A549 (cell line): Measurements from ENCODE around the gene DNAH8. TPM values are rescaled to one million over a fixed set of nuclear protein-coding genes. Genes with fewer than 3 reads are reported as not detected.

Source experiments
- ATAC-seq, 2 experiments: fragments of 200-7000 bp in 1 of 2; fragments of >200 bp in 1 of 2; cut with Nextera tagmentation in 1 of 2; cut with Tn5 transposase in 1 of 2; 3 replicates each; pipeline versions ENCODE4 v1.8.0 to v1.9.1; 2018 to 2020; ENCODE audit warnings: mild to moderate bottlenecking in 1 of 2, moderate library complexity in 1 of 2
- CTCF ChIA-PET: fragments of 300-600 bp; sonication (Branson Sonifier 250); formaldehyde crosslinking; extraction: SDS; loops from one replicate; lab custom pipeline; 2021; ENCODE audit warnings: antibody characterized with exemption, inconsistent platforms; lab: Yijun Ruan, JAX
- POLR2A ChIA-PET: fragments of 350-600 bp; formaldehyde crosslinking; extraction: SDS; loops from one replicate; lab custom pipeline; 2021; ENCODE audit warnings: antibody characterized with exemption, inconsistent platforms; lab: Yijun Ruan, JAX
- DNase-seq, 2 experiments: peaks; one replicate each; pipeline versions ENCODE4 v3.0.0 to v3.0.0-alpha.2; 2011 to 2016; ENCODE audit warnings: low read depth in 1 of 2, low spot score in 1 of 2
- FAIRE-seq: peaks from 2 replicates; lab custom pipeline; 2011; peaks lifted over from hg19 to GRCh38; lab: Jason Lieb, UNC
- H3K27ac ChIP-seq, 2 experiments: fragments of >200 bp; sonication (Bioruptor Twin); formaldehyde crosslinking; 3 replicates each; pipeline ENCODE4 v1.5.1; 2016 to 2017
- H3K4me1 ChIP-seq: fragments of >200 bp; sonication (Bioruptor Twin); formaldehyde crosslinking; 3 replicates; pipeline ENCODE4 v1.6.1; 2016
- H3K4me2 ChIP-seq: fragments of >200 bp; sonication (Bioruptor Twin); formaldehyde crosslinking; 3 replicates; pipeline ENCODE4 v1.6.1; 2016
- H3K4me3 ChIP-seq: fragments of >200 bp; sonication (Bioruptor Twin); formaldehyde crosslinking; 3 replicates; pipeline ENCODE4 v1.5.1; 2016
- H3K9me3 ChIP-seq: fragments of >200 bp; sonication (Bioruptor Twin); formaldehyde crosslinking; 3 replicates; pipeline ENCODE4 v1.6.1; 2016
- CBX8 ChIP-seq: fragments of 200-600 bp; sonication (generic); IDR thresholded peaks from 2 replicates; pipeline ENCODE4 v1.6.1; 2016
- CHD4 ChIP-seq: fragments of 200-600 bp; sonication (generic); IDR thresholded peaks from 2 replicates; pipeline ENCODE4 v1.6.1; 2016; ENCODE audit warnings: antibody characterized with exemption, mild to moderate bottlenecking, borderline replicate concordance
- E2F6 ChIP-seq: IDR thresholded peaks from 2 replicates; pipeline ENCODE4 v1.6.1; 2012; ENCODE audit warnings: low read depth, borderline replicate concordance
- EHF ChIP-seq: fragments of 250-450 bp; sonication (Bioruptor Pico); IDR thresholded peaks from 2 replicates; pipeline ENCODE4 v1.5.0; 2020; ENCODE audit warnings: mild to moderate bottlenecking
- EP300 ChIP-seq, 2 experiments: fragments of >200 bp; sonication (Bioruptor Twin); formaldehyde crosslinking; IDR thresholded peaks; 2 replicates in 1 of 2; 3 replicates in 1 of 2; pipeline ENCODE4 v1.6.1; 2016 to 2017
- ESRRA ChIP-seq: fragments of 150-350 bp; IDR thresholded peaks from 2 replicates; pipeline ENCODE4 v1.6.1; 2014; ENCODE audit warnings: mild to moderate bottlenecking, low read length, borderline replicate concordance
- FOSL2 ChIP-seq, 2 experiments: fragments of 450-650 bp in 1 of 2; fragments of >200 bp in 1 of 2; sonication (Bioruptor Twin) in 1 of 2; formaldehyde crosslinking; IDR thresholded peaks; 2 replicates each; pipeline versions ENCODE4 v1.5.0 to v1.6.1; 2016 to 2020; ENCODE audit warnings: mild to moderate bottlenecking in 1 of 2, moderate library complexity in 1 of 2
- GATA3 ChIP-seq: IDR thresholded peaks from 2 replicates; pipeline ENCODE4 v1.6.1; 2012; ENCODE audit warnings: borderline replicate concordance
- HDAC2 ChIP-seq: fragments of 200-600 bp; sonication (generic); IDR thresholded peaks from 2 replicates; pipeline ENCODE4 v1.6.1; 2016
- HOXA7 ChIP-seq: fragments of 250-450 bp; sonication (Bioruptor Pico); IDR thresholded peaks from 2 replicates; pipeline ENCODE4 v1.5.0; 2020; ENCODE audit warnings: mild to moderate bottlenecking, moderate library complexity
- HOXB13 ChIP-seq: fragments of 250-450 bp; sonication (Bioruptor Pico); IDR thresholded peaks from 2 replicates; pipeline ENCODE4 v1.5.0; 2020; ENCODE audit warnings: low read depth, mild to moderate bottlenecking, moderate library complexity
- HOXB5 ChIP-seq: fragments of 250-450 bp; sonication (Bioruptor Pico); IDR thresholded peaks from 2 replicates; pipeline ENCODE4 v1.5.0; 2020; ENCODE audit warnings: mild to moderate bottlenecking, moderate library complexity
- JUN ChIP-seq, 2 experiments: fragments of >200 bp; sonication (Bioruptor Twin); formaldehyde crosslinking; IDR thresholded peaks; 2 replicates in 1 of 2; 3 replicates in 1 of 2; pipeline ENCODE4 v1.6.1; 2016 to 2017
- JUNB ChIP-seq: fragments of >200 bp; sonication (Bioruptor Twin); formaldehyde crosslinking; IDR thresholded peaks from 2 replicates; pipeline ENCODE4 v1.6.1; 2016
- KDM1A ChIP-seq: fragments of 200-600 bp; sonication (generic); IDR thresholded peaks from 2 replicates; pipeline ENCODE4 v1.6.1; 2016; ENCODE audit warnings: low read depth, mild to moderate bottlenecking
- MAX ChIP-seq: IDR thresholded peaks from 2 replicates; pipeline ENCODE4 v1.6.1; 2012
- MYC ChIP-seq: IDR thresholded peaks from 2 replicates; pipeline ENCODE4 v1.6.1; 2012; ENCODE audit warnings: mild to moderate bottlenecking, inconsistent platforms, low read length, improper control_type of control experiment, borderline replicate concordance
- NPAS2 ChIP-seq: fragments of 250-450 bp; sonication (Bioruptor Pico); IDR thresholded peaks from 2 replicates; pipeline ENCODE4 v1.8.0; 2022; ENCODE audit warnings: mild to moderate bottlenecking, moderate library complexity, borderline replicate concordance
- RAD21 ChIP-seq, 2 experiments: fragments of >200 bp in 1 of 2; sonication (Bioruptor Twin) in 1 of 2; formaldehyde crosslinking in 1 of 2; IDR thresholded peaks in 1 of 2; conservative IDR thresholded peaks in 1 of 2; 2 replicates in 1 of 2; 3 replicates in 1 of 2; pipeline ENCODE4 v1.6.1; 2012 to 2018; ENCODE audit warnings: inconsistent platforms in 1 of 2
- RARB ChIP-seq: fragments of 250-450 bp; sonication (Bioruptor Pico); IDR thresholded peaks from 2 replicates; pipeline ENCODE4 v1.8.0; 2021; ENCODE audit warnings: mild to moderate bottlenecking, moderate library complexity
- RNF2 ChIP-seq: fragments of 200-600 bp; sonication (generic); IDR thresholded peaks from 2 replicates; pipeline ENCODE4 v1.6.1; 2016; ENCODE audit warnings: low read depth, mild to moderate bottlenecking, antibody characterized with exemption, moderate library complexity, borderline replicate concordance
- USF2 ChIP-seq: fragments of 450-650 bp; IDR thresholded peaks from 2 replicates; pipeline ENCODE4 v1.6.1; 2014; ENCODE audit warnings: antibody characterized with exemption
- ZFP36 ChIP-seq: fragments of 450-650 bp; IDR thresholded peaks from 2 replicates; pipeline ENCODE4 v1.6.1; 2014; ENCODE audit warnings: borderline replicate concordance; ENCODE audit not compliant: partially characterized antibody
- WGBS: methylation state at CpG from one replicate; pipeline ENCODE4 v1.1.6; 2017; ENCODE audit errors: missing lambda C conversion rate; 5-methylcytosine and 5-hydroxymethylcytosine counted together
- polyA plus RNA-seq, 4 experiments: library from polyadenylated mRNA; depleted of rRNA in 3 of 4; stranded (reverse); fragments of >200 nt; fragmentation: RNase III in 1 of 4; extraction: RNeasy Plus Mini Kit Qiagen cat#74134 plus additional on column Dnase treatment in 1 of 4; gene quantifications; 2 replicates in 3 of 4; 3 replicates in 1 of 4; pipeline ENCODE4 v1.2.3, GENCODE V29; 2011 to 2017

Gene DNAH8
- polyA plus RNA-seq, 2 of the 4 experiments (the other 2 are of a cell fraction), result not detected

GRCh38 chr6:38901802-38902522 is 186.9 kb downstream of the DNAH8 start:
- Histone ChIP-seq H3K4me1 (no peaks in the 10 kb centered on the region), H3K4me3 (no peak overlapping the region), H3K27ac (no peak overlapping the region), H3K4me2 (no peak overlapping the region)
- CTCF ChIA-PET, result no interaction called here
- DNase-seq, result no peak
- FAIRE-seq, result no peak
- POLR2A ChIA-PET, result no interaction called here
- no peak for ATAC-seq
- WGBS, result 58% methylated on average over 3 of the region's 3 CpGs
- TF ChIP-seq HDAC2 (no peak), EP300 (IDR thresholded peaks at IDR 0.05) (no peak), NPAS2 (CRISPR knock-in tag) (no peak), USF2 (no peak)
- TF ChIP-seq, all 56 proteins: peak for 0
- no peaks in the 10 kb centered on the region for H3K9me3 ChIP-seq

- no peak overlapping the region for H3K27ac ChIP-seq
- ATAC-seq (no peak), FAIRE-seq (no peak), DNase-seq (no peak)
- no peaks in the 10 kb centered on the region for H3K4me1 ChIP-seq
- H3K4me2 ChIP-seq, result no peak overlapping the region
- no peaks in the 10 kb centered on the region for H3K9me3 ChIP-seq
- ChIA-PET CTCF (no interaction called here), POLR2A (no interaction called here)
- WGBS, result 38% methylated on average over 4 of the region's 4 CpGs
- TF ChIP-seq RARB (no peak), CHD4 (no peak), KDM1A (no peak), RAD21 (conservative IDR thresholded peaks at IDR 0.05 in 1 of 2, IDR thresholded peaks at IDR 0.05 in 1 of 2) (no peak), ESRRA (no peak), MAX (no peak), EP300 (IDR thresholded peaks at IDR 0.05) (no peak)
- TF ChIP-seq, all 56 proteins: peak for 0
- no peak overlapping the region for H3K4me3 ChIP-seq
Observed at GRCh38 chr6:38906582-38906981, 191.5 kb downstream of the DNAH8 start.

GRCh38 chr6:38907264-38907663 is 192.2 kb downstream of the DNAH8 start:
- ChIA-PET CTCF (interaction anchor here (1.0 kb wide), 1 partner anchor 35 kb away, joined by 3 read pairs; no protein-coding TSS in a partner anchor), POLR2A (no interaction called here)
- H3K4me3 ChIP-seq, result no peak overlapping the region
- no peak overlapping the region for H3K4me2 ChIP-seq
- FAIRE-seq, result no peak
- ATAC-seq, result no peak
- TF ChIP-seq RNF2 (no peak), KDM1A (no peak), HOXB13 (no peak), EHF (CRISPR knock-in tag) (no peak), FOSL2 (IDR thresholded peaks at IDR 0.05) (no peak), FOSL2 (CRISPR knock-in tag; IDR thresholded peaks at IDR 0.05) (no peak), ZFP36 (no peak)
- TF ChIP-seq, all 56 proteins: peak for 0
- no peaks in the 10 kb centered on the region for H3K9me3 ChIP-seq
- no peaks in the 10 kb centered on the region for H3K4me1 ChIP-seq
- DNase-seq, result no peak
- H3K27ac ChIP-seq, result no peak overlapping the region

- no peak for DNase-seq
- POLR2A ChIA-PET, result no interaction called here
- 36% methylated on average over 6 of the region's 6 CpGs for WGBS
- no peak for ATAC-seq
- Histone ChIP-seq H3K4me1 (no peaks in the 10 kb centered on the region), H3K4me2 (no peak overlapping the region), H3K4me3 (no peak overlapping the region), H3K9me3 (no peaks in the 10 kb centered on the region), H3K27ac (no peak overlapping the region)
- TF ChIP-seq JUNB, result no peak
- TF ChIP-seq HOXB5 (CRISPR knock-in tag), result no peak
- TF ChIP-seq GATA3, result no peak
- TF ChIP-seq E2F6, result no peak
- no peak for TF ChIP-seq MYC
- TF ChIP-seq HOXA7 (CRISPR knock-in tag), result no peak
- no peak for TF ChIP-seq JUN (IDR thresholded peaks at IDR 0.05)
- TF ChIP-seq CBX8, result no peak
- CTCF ChIA-PET, result no interaction called here
- no peak for FAIRE-seq
Observed at GRCh38 chr6:38909015-38909730, 194.1 kb downstream of the DNAH8 start.
